ENCODE measurements around the gene RPL29. TPM values are rescaled to one million over a fixed set of nuclear protein-coding genes. Genes with fewer than 3 reads are reported as not detected.
"Not testable (repeated sequence)": the region's sequence is repeated elsewhere in the genome, so short reads cannot be mapped to it uniquely, and the experiment has no call there.

The RPL29 gene
- total and polyA plus RNA-seq, 4 donors: 617 to 2,218 (median 1,156) TPM

- ATAC-seq (ENCODE audit: low FRiP score) (no peak), DNase-seq (no peak)
- 46 to 55% methylated on average over 2 of the region's 2 CpGs for WGBS, 2 donors
- Histone ChIP-seq H3K27ac (ENCODE audit: low read depth in 1 of 2, low read length in 2 of 2) (no peak overlapping the region), H3K9me3 (ENCODE audit: control insufficient read depth, low read length) (no peaks in the 10 kb centered on the region), H3K36me3 (ENCODE audit: control insufficient read depth in 1 of 2, insufficient read depth in 2 of 2, low read length in 1 of 2) (peaks cover 0 to 4% of the 10 kb centered on the region in 2 donors), H3K4me3 (ENCODE audit: low read length in 2 of 2) (no peak overlapping the region), H3K27me3 (ENCODE audit: control insufficient read depth in 1 of 2, insufficient read depth in 2 of 2, low read length in 1 of 2) (no peaks in the 10 kb centered on the region), H3K4me1 (ENCODE audit: control insufficient read depth in 1 of 2, insufficient read depth in 2 of 2, low read length in 2 of 2) (no peaks in the 10 kb centered on the region)
- intact Hi-C loops (cut with DNase I): no loop called here
Measured at GRCh38 chr3:51997172-51997571, 1.5 kb upstream of the RPL29 start.

- 73 to 80% methylated on average over 2 of the region's 2 CpGs for WGBS, 2 donors
- no peak for ATAC-seq (ENCODE audit: low FRiP score)
Measured at GRCh38 chr3:51994530-51994929, 1.2 kb downstream of the RPL29 start.

GRCh38 chr3:51993657-51994056, 2.0 kb downstream of the RPL29 start:
- H3K27ac ChIP-seq (ENCODE audit: low read depth in 1 of 2, low read length in 2 of 2); H3K36me3 ChIP-seq (ENCODE audit: control insufficient read depth in 1 of 2, insufficient read depth in 2 of 2, low read length in 1 of 2); ATAC-seq (ENCODE audit: low FRiP score); DNase-seq; intact Hi-C loops (cut with DNase I); H3K27me3 ChIP-seq (ENCODE audit: control insufficient read depth in 1 of 2, insufficient read depth in 2 of 2, low read length in 1 of 2); H3K9me3 ChIP-seq (ENCODE audit: control insufficient read depth, low read length); H3K4me3 ChIP-seq (ENCODE audit: low read length in 2 of 2); H3K4me1 ChIP-seq (ENCODE audit: control insufficient read depth in 1 of 2, insufficient read depth in 2 of 2, low read length in 2 of 2): not testable (repeated sequence)
- WGBS, 2 donors: 52 to 83% methylated on average over 3 to 10 of the region's 13 CpGs

More at GRCh38 chr3:51994530-51994929, 1.2 kb downstream of the RPL29 start:
- Histone ChIP-seq H3K27ac (ENCODE audit: low read depth in 1 of 2, low read length in 2 of 2) (peak overlapping the region in 1 of 2 donors; percentile 8), H3K27me3 (ENCODE audit: control insufficient read depth in 1 of 2, insufficient read depth in 2 of 2, low read length in 1 of 2) (no peaks in the 10 kb centered on the region), H3K4me3 (ENCODE audit: low read length in 2 of 2) (no peak overlapping the region), H3K36me3 (ENCODE audit: control insufficient read depth in 1 of 2, insufficient read depth in 2 of 2, low read length in 1 of 2) (peaks cover 0 to 4% of the 10 kb centered on the region in 2 donors), H3K9me3 (ENCODE audit: control insufficient read depth, low read length) (no peaks in the 10 kb centered on the region), H3K4me1 (ENCODE audit: control insufficient read depth in 1 of 2, insufficient read depth in 2 of 2, low read length in 2 of 2) (no peaks in the 10 kb centered on the region)
- no peak for DNase-seq
- intact Hi-C loops (cut with DNase I): no loop called here

- H3K36me3 ChIP-seq (ENCODE audit: control insufficient read depth in 1 of 2, insufficient read depth in 2 of 2, low read length in 1 of 2): peaks cover 0 to 4% of the 10 kb centered on the region in 2 donors
- DNase-seq (no peak), ATAC-seq (ENCODE audit: low FRiP score) (no peak)
- WGBS, 2 donors: 74% methylated on average over 3 of the region's 3 CpGs
- H3K27me3 ChIP-seq (ENCODE audit: control insufficient read depth in 1 of 2, insufficient read depth in 2 of 2, low read length in 1 of 2): no peaks in the 10 kb centered on the region
- H3K27ac ChIP-seq (ENCODE audit: low read depth in 1 of 2, low read length in 2 of 2): no peak overlapping the region
- no peaks in the 10 kb centered on the region for H3K4me1 ChIP-seq (ENCODE audit: control insufficient read depth in 1 of 2, insufficient read depth in 2 of 2, low read length in 2 of 2)
- H3K4me3 ChIP-seq (ENCODE audit: low read length in 2 of 2): no peak overlapping the region
- intact Hi-C loops (cut with DNase I): no loop called here
- H3K9me3 ChIP-seq (ENCODE audit: control insufficient read depth, low read length): no peaks in the 10 kb centered on the region
Measured at GRCh38 chr3:51992017-51992682, 3.5 kb downstream of the RPL29 start.

- H3K4me1 ChIP-seq (ENCODE audit: control insufficient read depth in 1 of 2, insufficient read depth in 2 of 2, low read length in 2 of 2); DNase-seq; H3K9me3 ChIP-seq (ENCODE audit: control insufficient read depth, low read length); intact Hi-C loops (cut with DNase I); H3K4me3 ChIP-seq (ENCODE audit: low read length in 2 of 2); H3K27ac ChIP-seq (ENCODE audit: low read depth in 1 of 2, low read length in 2 of 2); H3K36me3 ChIP-seq (ENCODE audit: control insufficient read depth in 1 of 2, insufficient read depth in 2 of 2, low read length in 1 of 2); H3K27me3 ChIP-seq (ENCODE audit: control insufficient read depth in 1 of 2, insufficient read depth in 2 of 2, low read length in 1 of 2); ATAC-seq (ENCODE audit: low FRiP score): not testable (repeated sequence)
- 59 to 76% methylated on average over 18 to 38 of the region's 38 CpGs for whole genome bisulfite sequencing, 2 donors
Measured at GRCh38 chr3:51990501-51990971, 5.2 kb downstream of the RPL29 start.

GRCh38 chr3:51988286-51989146, 7.2 kb downstream of the RPL29 start:
- ATAC-seq (ENCODE audit: low FRiP score) (no peak), DNase-seq (no peak)
- 82 to 83% methylated on average over 15 of the region's 15 CpGs for WGBS, 2 donors
- H3K4me1 ChIP-seq (ENCODE audit: control insufficient read depth in 1 of 2, insufficient read depth in 2 of 2, low read length in 2 of 2): no peaks in the 10 kb centered on the region
- intact Hi-C loops (cut with DNase I): no loop called here
- H3K36me3 ChIP-seq (ENCODE audit: control insufficient read depth in 1 of 2, insufficient read depth in 2 of 2, low read length in 1 of 2): no peaks in the 10 kb centered on the region
- no peak overlapping the region for H3K27ac ChIP-seq (ENCODE audit: low read depth in 1 of 2, low read length in 2 of 2)
- no peak overlapping the region for H3K4me3 ChIP-seq (ENCODE audit: low read length in 2 of 2)
- no peaks in the 10 kb centered on the region for H3K27me3 ChIP-seq (ENCODE audit: control insufficient read depth in 1 of 2, insufficient read depth in 2 of 2, low read length in 1 of 2)
- H3K9me3 ChIP-seq (ENCODE audit: control insufficient read depth, low read length): no peaks in the 10 kb centered on the region

GRCh38 chr3:51987568-51987967, 8.1 kb downstream of the RPL29 start:
- no peak overlapping the region for H3K27ac ChIP-seq (ENCODE audit: low read depth in 1 of 2, low read length in 2 of 2)
- no peaks in the 10 kb centered on the region for H3K36me3 ChIP-seq (ENCODE audit: control insufficient read depth in 1 of 2, insufficient read depth in 2 of 2, low read length in 1 of 2)
- no peaks in the 10 kb centered on the region for H3K27me3 ChIP-seq (ENCODE audit: control insufficient read depth in 1 of 2, insufficient read depth in 2 of 2, low read length in 1 of 2)
- 90 to 93% methylated on average over 7 of the region's 7 CpGs for WGBS, 2 donors
- DNase-seq: no peak
- no peaks in the 10 kb centered on the region for H3K9me3 ChIP-seq (ENCODE audit: control insufficient read depth, low read length)
- no peak overlapping the region for H3K4me3 ChIP-seq (ENCODE audit: low read length in 2 of 2)
- no peak for ATAC-seq (ENCODE audit: low FRiP score)
- intact Hi-C loops (cut with DNase I): no loop called here
- no peaks in the 10 kb centered on the region for H3K4me1 ChIP-seq (ENCODE audit: control insufficient read depth in 1 of 2, insufficient read depth in 2 of 2, low read length in 2 of 2)

- H3K36me3 ChIP-seq (ENCODE audit: control insufficient read depth in 1 of 2, insufficient read depth in 2 of 2, low read length in 1 of 2): no peaks in the 10 kb centered on the region
- ATAC-seq (ENCODE audit: low FRiP score): no peak
- H3K9me3 ChIP-seq (ENCODE audit: control insufficient read depth, low read length): no peaks in the 10 kb centered on the region
- no peaks in the 10 kb centered on the region for H3K27me3 ChIP-seq (ENCODE audit: control insufficient read depth in 1 of 2, insufficient read depth in 2 of 2, low read length in 1 of 2)
- DNase-seq: no peak
- H3K27ac ChIP-seq (ENCODE audit: low read depth in 1 of 2, low read length in 2 of 2): no peak overlapping the region
- H3K4me3 ChIP-seq (ENCODE audit: low read length in 2 of 2): no peak overlapping the region
- H3K4me1 ChIP-seq (ENCODE audit: control insufficient read depth in 1 of 2, insufficient read depth in 2 of 2, low read length in 2 of 2): no peaks in the 10 kb centered on the region
- intact Hi-C loops (cut with DNase I): no loop called here
- WGBS, 2 donors: 88 to 90% methylated on average over 12 of the region's 12 CpGs
Measured at GRCh38 chr3:51986010-51986947, 9.4 kb downstream of the RPL29 start.

Measured in aorta (tissue), 5 donors.